GM03348 (cell line): ENCODE results near the gene DUSP6.
"Not testable (repeated sequence)": the region's sequence is repeated elsewhere in the genome, so short reads cannot be mapped to it uniquely, and the experiment has no call there.

Experiments
- DNase-seq: peaks from one replicate; pipeline ENCODE4 v3.0.0; 2012; ENCODE audit warnings: low spot score

Gene DUSP6

GRCh38 chr12:89351489-89352241 is 636 bp downstream of the DUSP6 start:
- peak; percentile 57 for DNase-seq

- peak; percentile 22 for DNase-seq
Observed at GRCh38 chr12:89350630-89351488, 1.4 kb downstream of the DUSP6 start.

GRCh38 chr12:89350260-89350629 is 2.1 kb downstream of the DUSP6 start:
- no peak for DNase-seq

GRCh38 chr12:89349814-89350213 is 2.5 kb downstream of the DUSP6 start:
- no peak for DNase-seq

GRCh38 chr12:89348894-89349699 is 3.2 kb downstream of the DUSP6 start:
- DNase-seq, result no peak

- DNase-seq, result no peak
Observed at GRCh38 chr12:89347325-89347829, 4.9 kb downstream of the DUSP6 start.

- DNase-seq, result peak; percentile 44
Observed at GRCh38 chr12:89346741-89347324, 5.5 kb downstream of the DUSP6 start.

GRCh38 chr12:89345830-89346740 is 6.2 kb downstream of the DUSP6 start:
- DNase-seq, result peak; percentile 31

GRCh38 chr12:89345376-89345775 is 6.9 kb downstream of the DUSP6 start:
- DNase-seq, result no peak

GRCh38 chr12:89344862-89345202 is 7.5 kb downstream of the DUSP6 start:
- DNase-seq, result no peak

- no peak for DNase-seq
Observed at GRCh38 chr12:89344043-89344861, 8.0 kb downstream of the DUSP6 start.

GRCh38 chr12:89343127-89343526 is 9.2 kb downstream of the DUSP6 start:
- peak; percentile 11 for DNase-seq

- DNase-seq, result no peak
Observed at GRCh38 chr12:89340861-89341260, 11.4 kb downstream of the DUSP6 start.

- DNase-seq, result no peak
Observed at GRCh38 chr12:89339526-89339925, 12.8 kb downstream of the DUSP6 start.

- DNase-seq, result not testable (repeated sequence)
Observed at GRCh38 chr12:89337136-89337535, 15.2 kb downstream of the DUSP6 start.

- DNase-seq, result no peak
Observed at GRCh38 chr12:89335452-89336244, 16.7 kb downstream of the DUSP6 start.

GRCh38 chr12:89334548-89335169 is 17.6 kb downstream of the DUSP6 start:
- DNase-seq, result no peak

GRCh38 chr12:89333564-89334252 is 18.6 kb downstream of the DUSP6 start:
- DNase-seq, result no peak
